GM19035 (cell line): ENCODE results near the gene MTERF4.

Source experiments
- ATAC-seq: cut with Tn5 transposase; IDR thresholded peaks from one replicate; pipeline ENCODE4 v1.9.1; 2021; ENCODE audit not compliant: unreplicated experiment

The MTERF4 gene

GRCh38 chr2:241134711-241135110 lies 32.6 kb upstream of the MTERF4 start:
- no peak for ATAC-seq

GRCh38 chr2:241133436-241133820 lies 31.3 kb upstream of the MTERF4 start:
- no peak for ATAC-seq

GRCh38 chr2:241132538-241133435 lies 30.7 kb upstream of the MTERF4 start:
- no peak for ATAC-seq

- no peak for ATAC-seq
These were observed 29.4 kb upstream of the MTERF4 start for GRCh38 chr2:241131531-241131930.

- ATAC-seq, result no peak
These were observed 28.2 kb upstream of the MTERF4 start for GRCh38 chr2:241130316-241130715.

GRCh38 chr2:241129086-241129871 lies 27.2 kb upstream of the MTERF4 start:
- ATAC-seq, result no peak

GRCh38 chr2:241128266-241128665 lies 26.2 kb upstream of the MTERF4 start:
- no peak for ATAC-seq

- ATAC-seq, result no peak
These were observed 24.7 kb upstream of the MTERF4 start for GRCh38 chr2:241126771-241127202.

- ATAC-seq, result no peak
These were observed 24.1 kb upstream of the MTERF4 start for GRCh38 chr2:241126201-241126611.

GRCh38 chr2:241125626-241126025 lies 23.5 kb upstream of the MTERF4 start:
- no peak for ATAC-seq

- no peak for ATAC-seq
These were observed 21.9 kb upstream of the MTERF4 start for GRCh38 chr2:241123816-241124536.

- no peak for ATAC-seq
These were observed 20.4 kb upstream of the MTERF4 start for GRCh38 chr2:241122376-241123002.

- ATAC-seq, result no peak
These were observed 18.9 kb upstream of the MTERF4 start for GRCh38 chr2:241121008-241121407.

GRCh38 chr2:241120440-241120839 lies 18.4 kb upstream of the MTERF4 start:
- ATAC-seq, result no peak

- no peak for ATAC-seq
These were observed 16.8 kb upstream of the MTERF4 start for GRCh38 chr2:241118737-241119505.

- no peak for ATAC-seq
These were observed 14.8 kb upstream of the MTERF4 start for GRCh38 chr2:241116606-241117560.

- ATAC-seq, result no peak
These were observed 13.3 kb upstream of the MTERF4 start for GRCh38 chr2:241115361-241115760.

- no peak for ATAC-seq
These were observed 12.7 kb upstream of the MTERF4 start for GRCh38 chr2:241114836-241115235.

GRCh38 chr2:241112592-241112991 lies 10.5 kb upstream of the MTERF4 start:
- ATAC-seq, result no peak
